Neutrophil (primary cell): ENCODE data around the gene PDC.

Experiments used
- H3K27ac ChIP-seq: fragments of 200-600 bp; sonication (generic); 2 replicates; pipeline ENCODE4 v1.5.1; 2016; ENCODE audit warnings: mild to moderate bottlenecking, moderate library complexity
- H3K27me3 ChIP-seq: fragments of 200-600 bp; sonication (generic); 2 replicates; pipeline ENCODE4 v1.6.0; 2016; ENCODE audit warnings: mild to moderate bottlenecking
- H3K36me3 ChIP-seq: fragments of 200-600 bp; sonication (generic); 2 replicates; pipeline ENCODE4 v1.5.1; 2017
- H3K4me1 ChIP-seq, 2 experiments: fragments of 200-600 bp in 1 of 2; sonication (generic) in 1 of 2; 1 replicate in 1 of 2; 2 replicates in 1 of 2; pipeline versions ENCODE4 v1.5.1 to v1.6.1; 2013 to 2016; ENCODE audit warnings: low read depth in 1 of 2, low read length in 1 of 2, mild to moderate bottlenecking in 1 of 2, moderate library complexity in 1 of 2; ENCODE audit not compliant: control insufficient read depth in 1 of 2, insufficient read depth in 1 of 2
- H3K4me3 ChIP-seq, 2 experiments: fragments of 200-600 bp in 1 of 2; sonication (generic) in 1 of 2; 1 replicate in 1 of 2; 2 replicates in 1 of 2; pipeline ENCODE4 v1.5.1; 2013 to 2016; ENCODE audit warnings: low read depth in 1 of 2, low read length in 1 of 2, mild to moderate bottlenecking in 1 of 2, moderate library complexity in 1 of 2
- H3K9me3 ChIP-seq: fragments of 200-600 bp; sonication (generic); 2 replicates; pipeline ENCODE4 v1.5.1; 2016
- CTCF ChIP-seq: fragments of 200-600 bp; sonication (generic); IDR thresholded peaks from 2 replicates; pipeline ENCODE4 v1.5.1; 2016; ENCODE audit warnings: antibody characterized with exemption

The PDC gene

DNA sequence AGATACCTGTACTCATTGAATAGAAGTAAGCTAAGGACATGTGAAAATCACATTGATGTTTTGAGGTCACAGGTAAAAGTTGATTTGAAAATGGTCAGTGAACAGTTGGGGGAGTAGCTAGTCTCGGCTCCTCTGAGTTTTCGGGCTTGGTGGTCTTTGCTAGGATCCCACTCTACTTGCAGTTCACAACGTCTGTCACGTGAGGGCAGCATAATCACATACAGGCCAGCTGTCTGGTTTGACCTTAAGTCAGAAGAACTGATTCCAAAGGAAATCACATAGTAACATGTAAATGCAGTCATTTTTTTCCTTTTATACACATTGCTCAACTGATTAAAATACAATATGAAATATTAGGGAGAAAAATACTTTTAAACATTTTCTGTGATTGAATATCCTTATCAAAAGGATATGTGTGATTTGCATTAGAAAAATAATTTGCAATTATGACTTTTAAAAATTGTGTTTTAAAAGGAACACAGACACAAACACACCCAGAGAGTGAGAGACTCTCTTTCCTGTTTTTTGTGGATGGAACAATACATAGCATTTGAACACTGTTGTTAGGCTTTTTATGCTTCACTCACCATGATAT, 21.8 kb upstream of the PDC start:
- Histone ChIP-seq H3K4me1 (no peaks in the 10 kb centered on the region), H3K36me3 (no peaks in the 10 kb centered on the region), H3K9me3 (no peaks in the 10 kb centered on the region), H3K27me3 (no peaks in the 10 kb centered on the region), H3K4me3 (no peak overlapping the region), H3K27ac (no peak overlapping the region)
- TF ChIP-seq CTCF, result peak; percentile 85

DNA sequence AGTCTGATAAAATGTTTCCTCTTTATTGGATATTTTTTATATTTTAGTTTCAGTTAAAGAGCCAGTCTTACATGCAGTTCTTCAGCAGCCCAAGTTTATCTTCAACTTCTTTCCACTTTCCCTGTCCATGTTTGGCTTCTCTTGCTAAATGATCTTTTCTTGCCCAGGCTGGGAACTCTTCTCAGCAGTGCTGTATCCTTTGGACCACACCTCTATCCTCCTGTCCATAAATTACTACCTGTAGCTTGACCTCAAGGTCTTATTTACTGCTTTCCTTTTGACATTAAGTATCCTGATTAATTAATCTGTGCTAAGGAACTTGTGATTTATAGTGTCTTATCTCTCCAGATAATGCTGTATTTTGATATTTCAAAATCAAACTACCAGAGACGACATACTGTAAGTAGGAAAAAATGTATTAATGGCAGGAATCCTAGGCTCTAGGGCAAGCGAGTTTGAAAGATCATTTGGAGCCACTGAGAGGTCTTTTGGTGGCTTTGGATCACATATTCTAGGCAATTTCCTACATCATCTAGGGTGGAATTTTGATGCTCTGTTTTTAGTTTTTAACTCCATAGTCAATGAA, 20.5 kb upstream of the PDC start:
- Histone ChIP-seq H3K27ac (no peak overlapping the region), H3K36me3 (no peaks in the 10 kb centered on the region), H3K4me1 (no peaks in the 10 kb centered on the region), H3K27me3 (no peaks in the 10 kb centered on the region), H3K4me3 (no peak overlapping the region), H3K9me3 (no peaks in the 10 kb centered on the region)
- TF ChIP-seq CTCF, result no peak

DNA sequence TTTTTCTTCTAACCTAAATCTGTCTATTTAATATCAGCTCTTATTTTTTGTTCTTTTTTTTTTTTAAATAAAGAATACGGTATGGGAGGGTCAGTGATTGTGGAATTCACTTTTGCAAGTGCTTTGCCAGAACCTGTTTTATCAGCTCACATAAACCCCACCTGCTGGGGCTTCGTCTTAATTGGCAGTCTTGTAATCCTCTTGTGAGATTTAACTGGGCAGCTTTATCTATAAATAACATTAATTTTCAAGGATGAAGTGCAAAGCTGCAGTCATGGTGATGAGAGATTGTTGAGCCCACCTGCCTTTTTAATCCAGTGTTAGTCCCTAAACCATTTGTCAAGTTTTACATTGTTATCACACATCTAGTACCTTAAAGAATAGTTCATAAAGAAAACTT, 18.2 kb upstream of the PDC start:
- Histone ChIP-seq H3K27me3 (no peaks in the 10 kb centered on the region), H3K4me3 (no peak overlapping the region), H3K9me3 (no peaks in the 10 kb centered on the region), H3K27ac (no peak overlapping the region), H3K36me3 (no peaks in the 10 kb centered on the region), H3K4me1 (no peaks in the 10 kb centered on the region)
- no peak for TF ChIP-seq CTCF

- Histone ChIP-seq H3K27ac (no peak overlapping the region), H3K27me3 (no peaks in the 10 kb centered on the region), H3K36me3 (no peaks in the 10 kb centered on the region), H3K4me3 (no peak overlapping the region), H3K9me3 (no peaks in the 10 kb centered on the region), H3K4me1 (no peaks in the 10 kb centered on the region)
- TF ChIP-seq CTCF, result no peak
Measured at GRCh38 chr1:186476264-186477040, 15.5 kb upstream of the PDC start.

- Histone ChIP-seq H3K4me1 (no peaks in the 10 kb centered on the region), H3K27me3 (no peaks in the 10 kb centered on the region), H3K36me3 (no peaks in the 10 kb centered on the region), H3K4me3 (no peak overlapping the region), H3K9me3 (no peaks in the 10 kb centered on the region), H3K27ac (no peak overlapping the region)
- no peak for TF ChIP-seq CTCF
Measured at GRCh38 chr1:186474208-186474607, 13.3 kb upstream of the PDC start.
